Measurements from ENCODE around the gene PTPN1.

DNA sequence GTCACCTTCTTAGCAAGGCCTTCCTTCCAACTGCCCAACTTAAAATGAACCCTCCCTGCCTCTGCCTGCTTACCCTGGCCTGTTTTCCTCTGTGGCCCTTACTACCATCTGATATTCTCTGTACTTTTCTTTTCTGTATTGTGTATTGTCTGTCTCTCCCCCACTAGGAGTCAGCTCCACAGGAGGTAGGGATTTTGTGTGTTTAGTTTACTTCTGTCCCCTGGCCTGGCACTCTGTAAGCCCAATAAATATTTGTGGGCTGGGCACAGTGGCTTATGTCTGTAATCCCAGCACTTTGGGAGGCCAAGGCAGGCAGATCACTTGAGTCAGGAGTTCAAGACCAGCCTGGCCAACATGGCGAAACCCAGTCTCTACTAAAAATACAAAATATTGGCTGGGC is 108.4 kb downstream of the PTPN1 start:
- TF ChIP-seq EP300 (IDR thresholded peaks at IDR 0.05; ENCODE audit: borderline replicate concordance in 1 of 2, low read depth in 1 of 2, low read length in 1 of 2) (no peak), POLR2AphosphoS5 (IDR thresholded peaks at IDR 0.05; ENCODE audit: low read depth, low read length) (no peak), SIN3A (IDR thresholded peaks at IDR 0.05; ENCODE audit: borderline replicate concordance, low read depth, low read length) (no peak)
